ENCODE results near the gene SLC2A1.

SLC2A1 gene

GRCh38 chr1:42973799-42974198 is 15.1 kb upstream of the SLC2A1 start:
- no peak for DNase-seq (ENCODE audit: low read depth)
- H3K4me3 ChIP-seq (ENCODE audit: low read length), result no peak overlapping the region
- no peak for TF ChIP-seq CTCF (conservative IDR thresholded peaks at IDR 0.05; ENCODE audit: low read depth, low read length)

DNA sequence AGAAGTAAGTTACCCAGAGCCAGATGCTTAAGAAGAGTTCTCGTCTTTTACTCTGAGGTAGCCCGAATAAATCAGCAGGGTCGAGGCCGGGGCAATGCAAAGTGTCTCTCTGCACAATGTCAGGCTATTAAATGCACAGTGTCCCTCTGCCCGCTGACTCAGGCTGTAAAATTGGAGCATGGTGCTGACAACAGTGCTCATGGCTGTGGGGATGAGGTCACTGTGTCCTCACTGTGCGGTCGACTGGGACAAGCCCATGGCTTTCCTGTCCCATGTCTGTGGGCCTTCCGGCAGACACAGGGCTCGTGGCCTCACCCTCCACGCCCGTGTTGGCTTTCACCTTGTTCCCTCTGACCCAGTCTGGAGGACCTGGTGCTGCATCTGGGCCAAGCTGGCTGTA is 14.6 kb upstream of the SLC2A1 start:
- TF ChIP-seq CTCF (conservative IDR thresholded peaks at IDR 0.05; ENCODE audit: low read depth, low read length), result no peak
- no peak overlapping the region for H3K4me3 ChIP-seq (ENCODE audit: low read length)
- no peak for DNase-seq (ENCODE audit: low read depth)

GRCh38 chr1:42971841-42972291 is 13.2 kb upstream of the SLC2A1 start:
- H3K4me3 ChIP-seq (ENCODE audit: low read length), result no peak overlapping the region
- no peak for TF ChIP-seq CTCF (conservative IDR thresholded peaks at IDR 0.05; ENCODE audit: low read depth, low read length)
- DNase-seq (ENCODE audit: low read depth), result no peak

GRCh38 chr1:42970143-42970542 is 11.5 kb upstream of the SLC2A1 start:
- DNase-seq (ENCODE audit: low read depth), result no peak
- H3K4me3 ChIP-seq (ENCODE audit: low read length), result no peak overlapping the region
- TF ChIP-seq CTCF (conservative IDR thresholded peaks at IDR 0.05; ENCODE audit: low read depth, low read length), result no peak

DNA sequence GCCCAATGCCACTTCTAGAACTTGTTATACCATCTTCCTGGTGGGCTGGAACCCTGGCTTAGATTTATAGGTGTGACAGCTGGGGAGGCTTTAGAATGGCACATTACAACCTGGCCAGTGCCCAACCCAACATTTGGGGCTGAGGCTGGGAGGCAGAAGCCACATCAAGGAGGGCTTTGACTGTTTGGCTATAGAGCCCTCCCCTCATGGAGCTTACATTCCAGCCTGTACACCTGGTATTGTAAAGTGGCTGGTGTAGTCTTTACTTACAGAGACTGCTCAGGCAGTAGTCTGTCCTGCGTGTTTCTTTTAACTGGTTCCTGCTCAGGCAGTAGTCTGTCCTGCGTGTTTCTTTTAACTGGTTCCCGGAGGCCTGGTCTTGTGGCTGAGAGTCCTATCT is 10.0 kb upstream of the SLC2A1 start:
- no peak for TF ChIP-seq CTCF (conservative IDR thresholded peaks at IDR 0.05; ENCODE audit: low read depth, low read length)
- no peak for DNase-seq (ENCODE audit: low read depth)
- H3K4me3 ChIP-seq (ENCODE audit: low read length), result no peak overlapping the region

DNA sequence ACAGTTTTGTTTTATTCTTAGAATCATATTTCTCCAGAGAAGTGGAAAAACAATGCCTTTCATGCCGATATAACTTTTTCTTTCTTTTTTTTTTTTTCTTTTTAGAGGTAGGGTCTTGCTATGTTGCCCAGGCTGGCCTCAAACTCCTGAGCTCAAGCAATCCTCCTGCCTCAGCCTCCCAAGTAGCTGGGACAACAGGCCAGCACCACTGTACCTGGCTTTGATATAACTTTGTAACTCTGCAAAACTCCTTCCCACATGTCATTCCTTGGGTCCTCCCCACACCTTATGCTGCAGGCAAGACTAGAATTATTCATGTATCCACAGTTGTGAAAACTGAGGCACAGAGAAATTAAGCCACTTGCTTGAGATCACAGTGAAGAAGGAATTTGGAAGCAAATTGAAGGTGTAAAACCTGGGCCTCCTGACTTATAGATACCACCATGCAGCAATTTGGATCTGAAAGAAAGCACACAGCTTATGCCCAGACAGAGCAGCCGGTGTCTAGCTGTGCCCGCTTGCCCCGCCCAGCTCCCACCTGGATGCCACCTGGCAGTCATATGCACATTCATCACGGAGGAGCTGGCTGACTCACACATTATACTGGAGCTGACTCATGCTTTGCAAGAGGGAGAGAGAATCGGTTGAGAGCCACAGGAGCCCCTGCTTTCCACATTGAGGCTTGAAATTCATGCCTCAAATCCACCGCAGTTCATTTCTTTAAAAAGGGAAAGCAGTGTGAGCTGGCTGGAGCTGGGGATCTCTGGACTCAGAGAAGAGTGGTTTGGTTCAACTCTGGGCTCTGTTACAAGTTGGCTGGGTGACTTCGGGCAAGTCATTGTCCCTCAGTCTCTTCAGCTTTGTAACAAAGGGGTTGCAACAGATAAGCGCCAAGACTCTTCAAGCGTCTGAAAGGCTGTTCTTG is 8.3 kb upstream of the SLC2A1 start:
- no peak overlapping the region for H3K4me3 ChIP-seq (ENCODE audit: low read length)
- DNase-seq (ENCODE audit: low read depth), result peak; percentile 97
- no peak for TF ChIP-seq CTCF (conservative IDR thresholded peaks at IDR 0.05; ENCODE audit: low read depth, low read length)

GRCh38 chr1:42965378-42965777 is 6.7 kb upstream of the SLC2A1 start:
- no peak for TF ChIP-seq CTCF (conservative IDR thresholded peaks at IDR 0.05; ENCODE audit: low read depth, low read length)
- no peak for DNase-seq (ENCODE audit: low read depth)
- no peak overlapping the region for H3K4me3 ChIP-seq (ENCODE audit: low read length)
